WTC11 (cell line): ENCODE measurements around the gene GLYATL3. TPM values are rescaled to one million over a fixed set of nuclear protein-coding genes. Genes with fewer than 3 reads are reported as not detected.

Source experiments
- ATAC-seq: fragments of 200-7000 bp; cut with Tn5 transposase; 2 replicates; pipeline ENCODE4 v1.10.0; 2021; ENCODE audit warnings: mild to moderate bottlenecking, moderate library complexity
- CTCF ChIA-PET: fragments of 300-600 bp; sonication (Branson Sonifier 250); formaldehyde crosslinking; loops from one replicate; lab custom pipeline; 2021; ENCODE audit warnings: antibody characterized with exemption; lab: Charles Lee
- POLR2A ChIA-PET: fragments of 350-600 bp; sonication (Branson Sonifier 250); formaldehyde crosslinking; loops from one replicate; lab custom pipeline; 2021; ENCODE audit warnings: antibody characterized with exemption; lab: Charles Lee
- DNase-seq: peaks from one replicate; pipeline ENCODE4 v3.0.0; 2021; ENCODE audit warnings: low spot score
- H3K27ac Mint-ChIP-seq: 2 replicates; pipeline ENCODE4 v1.8.0; 2021; ENCODE audit warnings: mixed read lengths
- H3K27me3 Mint-ChIP-seq: 2 replicates; pipeline ENCODE4 v1.8.0; 2021; ENCODE audit warnings: low read depth, mild to moderate bottlenecking, moderate library complexity, mixed read lengths
- H3K36me3 Mint-ChIP-seq: 2 replicates; pipeline ENCODE4 v1.8.0; 2021; ENCODE audit warnings: mixed read lengths
- H3K4me1 Mint-ChIP-seq: 2 replicates; pipeline ENCODE4 v1.8.0; 2022; ENCODE audit warnings: mixed read lengths
- H3K4me3 Mint-ChIP-seq: 2 replicates; pipeline ENCODE4 v1.8.0; 2021; ENCODE audit warnings: mild to moderate bottlenecking, moderate library complexity, mixed read lengths
- H3K9me3 Mint-ChIP-seq: 2 replicates; pipeline ENCODE4 v1.8.0; 2021; ENCODE audit warnings: mixed read lengths
- AR ChIP-seq: fragments of 250-450 bp; sonication (Bioruptor Pico); IDR thresholded peaks from 2 replicates; pipeline ENCODE4 v1.9.0; 2021; ENCODE audit warnings: mild to moderate bottlenecking
- ATF3 ChIP-seq: sonication (generic); formaldehyde crosslinking; conservative IDR thresholded peaks from 2 replicates; pipeline ENCODE4 v1.8.1; 2022; ENCODE audit warnings: mild to moderate bottlenecking, missing genetic modification reagents
- ATF6 ChIP-seq: sonication (generic); formaldehyde crosslinking; IDR thresholded peaks from 2 replicates; pipeline ENCODE4 v1.8.1; 2023; ENCODE audit warnings: mild to moderate bottlenecking, missing genetic modification reagents
- CBFB ChIP-seq: sonication (generic); formaldehyde crosslinking; IDR thresholded peaks from 2 replicates; pipeline ENCODE4 v1.8.1; 2022; ENCODE audit warnings: mild to moderate bottlenecking, low read depth, missing genetic modification reagents
- CREB1 ChIP-seq: sonication (generic); formaldehyde crosslinking; IDR thresholded peaks from 2 replicates; pipeline ENCODE4 v1.8.0; 2023; ENCODE audit warnings: mild to moderate bottlenecking, missing genetic modification reagents
- CREM ChIP-seq: sonication (generic); formaldehyde crosslinking; IDR thresholded peaks from 2 replicates; pipeline ENCODE4 v1.8.1; 2022; ENCODE audit warnings: mild to moderate bottlenecking, missing genetic modification reagents, moderate library complexity
- E2F4 ChIP-seq: sonication (generic); formaldehyde crosslinking; IDR thresholded peaks from 2 replicates; pipeline ENCODE4 v1.8.1; 2022; ENCODE audit warnings: low read depth, mild to moderate bottlenecking, moderate library complexity, missing genetic modification reagents, borderline replicate concordance
- E2F5 ChIP-seq: sonication (generic); formaldehyde crosslinking; IDR thresholded peaks from 2 replicates; pipeline ENCODE4 v1.8.1; 2022; ENCODE audit warnings: mild to moderate bottlenecking, moderate library complexity, missing genetic modification reagents
- ELF4 ChIP-seq: sonication (generic); formaldehyde crosslinking; IDR thresholded peaks from 2 replicates; pipeline ENCODE4 v1.8.1; 2022; ENCODE audit warnings: low read depth, mild to moderate bottlenecking, moderate library complexity, missing genetic modification reagents
- ETV6 ChIP-seq: sonication (generic); formaldehyde crosslinking; IDR thresholded peaks from 2 replicates; pipeline ENCODE4 v1.8.1; 2022; ENCODE audit warnings: mild to moderate bottlenecking, missing genetic modification reagents
- FOXJ3 ChIP-seq: sonication (generic); formaldehyde crosslinking; IDR thresholded peaks from 2 replicates; pipeline ENCODE4 v1.9.0; 2021; ENCODE audit warnings: missing genetic modification reagents, mild to moderate bottlenecking, borderline replicate concordance
- FOXK1 ChIP-seq: sonication (generic); formaldehyde crosslinking; IDR thresholded peaks from 2 replicates; pipeline ENCODE4 v1.8.0; 2022; ENCODE audit warnings: mild to moderate bottlenecking, moderate library complexity, missing genetic modification reagents
- GABPB1 ChIP-seq: sonication (generic); formaldehyde crosslinking; IDR thresholded peaks from 2 replicates; pipeline ENCODE4 v1.8.1; 2023; ENCODE audit warnings: mild to moderate bottlenecking, missing genetic modification reagents
- KAT7 ChIP-seq: sonication (generic); formaldehyde crosslinking; IDR thresholded peaks from 2 replicates; pipeline ENCODE4 v1.8.1; 2023; ENCODE audit warnings: missing genetic modification reagents, mild to moderate bottlenecking, borderline replicate concordance
- NFATC4 ChIP-seq: fragments of 250-450 bp; sonication (Bioruptor Pico); IDR thresholded peaks from 2 replicates; pipeline ENCODE4 v1.9.0; 2021; ENCODE audit warnings: mild to moderate bottlenecking
- NFE2L1 ChIP-seq: sonication (generic); formaldehyde crosslinking; IDR thresholded peaks from 2 replicates; pipeline ENCODE4 v1.8.1; 2023; ENCODE audit warnings: missing genetic modification reagents
- NFYB ChIP-seq: sonication (generic); formaldehyde crosslinking; conservative IDR thresholded peaks from 2 replicates; pipeline ENCODE4 v1.8.0; 2022; ENCODE audit warnings: low read depth, missing genetic modification reagents
- PREB ChIP-seq: sonication (generic); formaldehyde crosslinking; IDR thresholded peaks from 2 replicates; pipeline ENCODE4 v1.8.1; 2022; ENCODE audit warnings: mild to moderate bottlenecking, missing genetic modification reagents, moderate library complexity, borderline replicate concordance
- SP1 ChIP-seq: sonication (generic); formaldehyde crosslinking; conservative IDR thresholded peaks from 2 replicates; pipeline ENCODE4 v1.8.1; 2022; ENCODE audit warnings: missing genetic modification reagents
- STAT6 ChIP-seq: sonication (generic); formaldehyde crosslinking; conservative IDR thresholded peaks from 2 replicates; pipeline ENCODE4 v1.8.1; 2023; ENCODE audit warnings: mild to moderate bottlenecking, low read depth, missing genetic modification reagents, moderate library complexity
- ZNF232 ChIP-seq: sonication (generic); formaldehyde crosslinking; IDR thresholded peaks from 2 replicates; pipeline ENCODE4 v1.8.0; 2022; ENCODE audit warnings: mild to moderate bottlenecking, missing genetic modification reagents
- ZNF416 ChIP-seq: fragments of 250-450 bp; sonication (Bioruptor Pico); IDR thresholded peaks from 2 replicates; pipeline ENCODE4 v1.9.0; 2021; ENCODE audit warnings: mild to moderate bottlenecking, inconsistent platforms
- ZNF423 ChIP-seq: fragments of 250-450 bp; sonication (Bioruptor Pico); IDR thresholded peaks from 2 replicates; pipeline ENCODE4 v2.1.2; 2022; ENCODE audit warnings: mild to moderate bottlenecking, moderate library complexity
- total RNA-seq: library from RNA; stranded (reverse); gene quantifications from 3 replicates; pipeline ENCODE4 v1.2.3, GENCODE V29; 2021
- TF ChIP-seq, protein P1 (sequence below): sonication (generic); formaldehyde crosslinking; IDR thresholded peaks from 2 replicates; pipeline ENCODE4 v1.8.0; 2022; ENCODE audit warnings: mild to moderate bottlenecking, missing genetic modification reagents
- TF ChIP-seq, protein P2 (sequence below): sonication (generic); formaldehyde crosslinking; IDR thresholded peaks from 2 replicates; pipeline ENCODE4 v1.8.1; 2022; ENCODE audit warnings: missing genetic modification reagents, borderline replicate concordance

GLYATL3 gene
- total RNA-seq, 1 experiment from 2014 or later = not detected

- Mint-ChIP-seq H3K27me3 (no peaks in the 10 kb centered on the region), H3K27ac (peak within 1 kb of the TSS; percentile 99), H3K4me1 (peaks cover 15% of the 10 kb centered on the region), H3K4me3 (peak within 1 kb of the TSS; percentile 100), H3K36me3 (no peaks in the 10 kb centered on the region), H3K9me3 (no peaks in the 10 kb centered on the region)
- ATAC-seq (peak; percentile 100), DNase-seq (peak; percentile 94)
- ChIA-PET POLR2A (no interaction called here), CTCF (no interaction called here)
- TF ChIP-seq E2F5 (peak; percentile 78), ZNF423 (CRISPR knock-in tag) (no peak), FOXK1 (CRISPR knock-in tag) (peak; percentile 99), FOXJ3 (CRISPR knock-in tag) (no peak), CBFB (CRISPR knock-in tag) (no peak), SP1 (peak; percentile 85), ZNF416 (CRISPR knock-in tag) (no peak), ATF6 (CRISPR knock-in tag) (no peak), CREB1 (peak; percentile 69; the same call in 1 of the 2 replicates), STAT6 (CRISPR knock-in tag) (no peak), NFE2L1 (CRISPR knock-in tag) (no peak), GABPB1 (CRISPR knock-in tag) (peak; percentile 81), ETV6 (CRISPR knock-in tag) (peak; percentile 86; the same call in 1 of the 2 replicates), E2F4 (CRISPR knock-in tag) (no peak), CREM (CRISPR knock-in tag) (peak; percentile 96), ELF4 (CRISPR knock-in tag) (no peak), NFATC4 (CRISPR knock-in tag) (no peak), KAT7 (CRISPR knock-in tag) (no peak), ATF3 (CRISPR knock-in tag) (no peak), AR (CRISPR knock-in tag) (0 out of 2 replicates have a peak, but pooled peaks have one; percentile 20), ZNF232 (CRISPR knock-in tag) (no peak), PREB (CRISPR knock-in tag) (no peak), NFYB (peak; percentile 67)
- TF ChIP-seq, protein P1, sequence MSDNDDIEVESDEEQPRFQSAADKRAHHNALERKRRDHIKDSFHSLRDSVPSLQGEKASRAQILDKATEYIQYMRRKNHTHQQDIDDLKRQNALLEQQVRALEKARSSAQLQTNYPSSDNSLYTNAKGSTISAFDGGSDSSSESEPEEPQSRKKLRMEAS (CRISPR knock-in tag) = peak; percentile 60
- TF ChIP-seq, protein P2, sequence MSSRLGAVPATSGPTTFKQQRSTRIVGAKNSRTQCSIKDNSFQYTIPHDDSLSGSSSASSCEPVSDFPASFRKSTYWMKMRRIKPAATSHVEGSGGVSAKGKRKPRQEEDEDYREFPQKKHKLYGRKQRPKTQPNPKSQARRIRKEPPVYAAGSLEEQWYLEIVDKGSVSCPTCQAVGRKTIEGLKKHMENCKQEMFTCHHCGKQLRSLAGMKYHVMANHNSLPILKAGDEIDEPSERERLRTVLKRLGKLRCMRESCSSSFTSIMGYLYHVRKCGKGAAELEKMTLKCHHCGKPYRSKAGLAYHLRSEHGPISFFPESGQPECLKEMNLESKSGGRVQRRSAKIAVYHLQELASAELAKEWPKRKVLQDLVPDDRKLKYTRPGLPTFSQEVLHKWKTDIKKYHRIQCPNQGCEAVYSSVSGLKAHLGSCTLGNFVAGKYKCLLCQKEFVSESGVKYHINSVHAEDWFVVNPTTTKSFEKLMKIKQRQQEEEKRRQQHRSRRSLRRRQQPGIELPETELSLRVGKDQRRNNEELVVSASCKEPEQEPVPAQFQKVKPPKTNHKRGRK (CRISPR knock-in tag) = no peak
Observed at GRCh38 chr6:49462927-49463611, 36.7 kb upstream of the GLYATL3 start, which contains the start of the genes CENPQ and MMUT. CENPQ (plus strand) TSS chr6:49463370; CDS start chr6:49470177, 6,807 bp downstream. MMUT (minus strand) TSS chr6:49463253; CDS start chr6:49459466, 3,787 bp downstream.
